Epithelial cell of proximal tubule (primary cell): Measurements from ENCODE around the gene PHACTR2. TPM values are rescaled to one million over a fixed set of nuclear protein-coding genes. Genes with fewer than 3 reads are reported as not detected.
A peak's percentile ranks its signal among the peaks of the same experiment; 100 is the strongest.

Source experiments
- DNase-seq: peaks from one replicate; pipeline ENCODE4 v3.0.0-alpha.2; 2011; ENCODE audit warnings: low read depth
- H3K4me3 ChIP-seq: 2 replicates; pipeline ENCODE4 v1.5.1; 2011; ENCODE audit warnings: low read depth, mild to moderate bottlenecking, low read length
- total RNA-seq: library from RNA; depleted of rRNA; stranded (reverse); fragments of >200 nt; gene quantifications from 2 replicates; pipeline ENCODE4 v1.2.3, GENCODE V29; 2015
- TF ChIP-seq, protein P1 (sequence below): conservative IDR thresholded peaks from 2 replicates; pipeline ENCODE4 v1.5.1; 2012; ENCODE audit warnings: low read depth, mild to moderate bottlenecking, low read length

PHACTR2 gene
- total RNA-seq, 1 donor from 2014 or later, result 13.8 TPM

DNA sequence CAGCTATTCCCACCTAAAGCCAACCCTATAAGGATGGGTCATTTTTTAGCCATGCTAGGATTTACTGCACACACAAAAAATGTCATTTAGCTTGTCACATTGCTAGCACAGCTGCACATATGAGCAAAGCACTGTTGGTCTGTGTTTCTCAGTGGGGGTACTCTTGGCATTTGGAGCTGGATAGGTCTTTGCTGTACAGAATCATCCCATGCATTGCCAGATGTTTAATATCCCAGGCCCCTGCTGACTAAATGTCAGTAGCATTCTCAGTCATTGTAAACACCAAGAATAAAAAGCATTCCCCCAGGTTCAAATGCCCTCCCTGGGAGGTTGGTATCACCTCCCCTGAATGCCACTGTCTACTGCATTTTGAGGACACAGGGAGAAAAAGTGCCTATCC, 150.8 kb downstream of the PHACTR2 start:
- DNase-seq, result no peak
- no peak overlapping the region for H3K4me3 ChIP-seq
- TF ChIP-seq, protein P1, sequence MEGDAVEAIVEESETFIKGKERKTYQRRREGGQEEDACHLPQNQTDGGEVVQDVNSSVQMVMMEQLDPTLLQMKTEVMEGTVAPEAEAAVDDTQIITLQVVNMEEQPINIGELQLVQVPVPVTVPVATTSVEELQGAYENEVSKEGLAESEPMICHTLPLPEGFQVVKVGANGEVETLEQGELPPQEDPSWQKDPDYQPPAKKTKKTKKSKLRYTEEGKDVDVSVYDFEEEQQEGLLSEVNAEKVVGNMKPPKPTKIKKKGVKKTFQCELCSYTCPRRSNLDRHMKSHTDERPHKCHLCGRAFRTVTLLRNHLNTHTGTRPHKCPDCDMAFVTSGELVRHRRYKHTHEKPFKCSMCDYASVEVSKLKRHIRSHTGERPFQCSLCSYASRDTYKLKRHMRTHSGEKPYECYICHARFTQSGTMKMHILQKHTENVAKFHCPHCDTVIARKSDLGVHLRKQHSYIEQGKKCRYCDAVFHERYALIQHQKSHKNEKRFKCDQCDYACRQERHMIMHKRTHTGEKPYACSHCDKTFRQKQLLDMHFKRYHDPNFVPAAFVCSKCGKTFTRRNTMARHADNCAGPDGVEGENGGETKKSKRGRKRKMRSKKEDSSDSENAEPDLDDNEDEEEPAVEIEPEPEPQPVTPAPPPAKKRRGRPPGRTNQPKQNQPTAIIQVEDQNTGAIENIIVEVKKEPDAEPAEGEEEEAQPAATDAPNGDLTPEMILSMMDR, result no peak

DNA sequence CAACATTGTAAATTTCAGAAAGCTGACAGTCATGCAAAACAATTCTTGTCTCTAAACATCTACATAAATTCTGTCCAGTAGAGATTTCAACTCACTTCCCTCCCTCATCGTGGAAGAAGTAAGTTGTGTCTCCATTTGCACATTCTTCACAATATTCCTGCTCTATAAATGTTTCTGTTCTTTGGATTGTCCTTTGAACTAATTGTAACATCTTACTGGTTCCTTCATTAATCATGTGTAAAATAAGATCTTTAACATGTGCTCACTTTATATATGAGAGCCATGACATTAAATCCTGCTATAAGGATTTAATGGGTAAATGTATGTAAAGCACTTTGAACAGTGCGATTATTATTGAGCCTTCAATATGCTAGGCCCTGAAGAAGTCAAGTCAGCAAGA, 158.4 kb downstream of the PHACTR2 start:
- TF ChIP-seq, protein P1, result no peak
- DNase-seq, result no peak
- H3K4me3 ChIP-seq, result no peak overlapping the region

DNA sequence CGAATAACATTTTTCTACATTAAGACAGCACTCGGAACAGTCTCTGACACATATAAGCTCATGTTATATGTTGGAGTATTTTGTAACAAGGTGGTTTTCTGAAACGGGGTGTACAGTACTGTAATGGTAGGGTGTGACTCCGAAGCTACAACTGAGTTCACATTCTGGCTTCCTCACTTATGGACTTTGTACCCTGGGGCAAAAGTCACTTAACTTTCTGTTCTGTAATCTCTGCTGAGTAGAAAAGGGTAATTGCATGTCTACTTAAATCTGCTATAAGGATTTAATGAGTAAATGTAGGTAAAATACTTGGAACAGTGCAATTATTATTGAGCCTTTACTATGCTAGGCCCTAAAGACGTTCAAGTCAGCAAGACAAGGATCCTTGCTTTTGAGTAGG, 160.6 kb downstream of the PHACTR2 start:
- TF ChIP-seq, protein P1, result no peak
- no peak overlapping the region for H3K4me3 ChIP-seq
- DNase-seq, result no peak

DNA sequence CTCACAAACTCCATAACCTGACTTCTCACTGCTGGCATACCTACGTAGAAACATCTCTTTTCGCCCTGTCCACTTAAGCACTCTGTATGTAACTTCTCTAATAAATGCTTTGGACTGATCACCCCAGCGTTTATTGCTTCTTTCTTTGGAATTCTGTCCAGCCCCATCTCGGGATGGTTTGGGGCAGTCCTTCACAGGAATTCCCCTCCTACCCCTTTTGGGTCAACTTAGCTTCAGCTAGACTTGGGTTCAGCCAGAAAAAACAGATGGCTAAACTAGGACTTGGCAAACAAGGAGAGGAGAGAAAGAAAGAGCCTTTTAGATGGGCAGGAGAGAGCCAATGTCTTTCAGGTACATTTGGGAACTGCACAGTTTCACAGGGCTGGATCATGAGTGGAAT, 161.4 kb downstream of the PHACTR2 start:
- no peak overlapping the region for H3K4me3 ChIP-seq
- no peak for DNase-seq
- TF ChIP-seq, protein P1, result no peak

DNA sequence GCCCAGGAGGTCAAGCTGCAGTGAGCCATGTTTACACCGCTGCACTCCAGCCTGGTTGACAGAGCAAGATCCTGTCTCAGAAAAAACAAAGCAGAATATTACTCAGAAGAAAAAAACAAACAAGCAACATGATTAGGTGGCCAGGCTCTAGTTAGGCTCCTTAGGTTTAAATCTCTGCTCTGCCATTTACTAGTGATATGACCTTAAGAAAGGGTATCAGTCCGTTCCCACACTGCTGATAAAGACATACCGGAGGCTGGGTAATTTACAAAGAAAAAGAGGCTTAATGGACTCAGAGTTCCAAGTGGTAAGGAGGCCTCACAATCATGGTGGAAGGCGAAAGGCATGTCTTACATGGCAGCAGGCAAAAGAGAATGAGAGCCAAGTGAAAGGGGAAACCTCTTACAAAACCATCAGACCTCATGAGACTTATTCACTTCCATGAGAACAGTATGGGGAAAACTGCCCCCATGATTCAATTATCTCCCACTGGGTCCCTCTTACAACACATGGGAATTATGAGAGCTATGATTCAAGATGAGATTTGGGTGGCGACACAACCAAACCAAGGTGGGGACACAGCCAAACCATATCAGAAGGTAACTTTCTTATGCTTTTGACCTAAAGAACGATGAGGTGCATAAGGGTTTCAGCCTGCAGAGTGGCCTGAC, 163.0 kb downstream of the PHACTR2 start:
- TF ChIP-seq, protein P1, result no peak
- no peak overlapping the region for H3K4me3 ChIP-seq
- DNase-seq, result no peak

DNA sequence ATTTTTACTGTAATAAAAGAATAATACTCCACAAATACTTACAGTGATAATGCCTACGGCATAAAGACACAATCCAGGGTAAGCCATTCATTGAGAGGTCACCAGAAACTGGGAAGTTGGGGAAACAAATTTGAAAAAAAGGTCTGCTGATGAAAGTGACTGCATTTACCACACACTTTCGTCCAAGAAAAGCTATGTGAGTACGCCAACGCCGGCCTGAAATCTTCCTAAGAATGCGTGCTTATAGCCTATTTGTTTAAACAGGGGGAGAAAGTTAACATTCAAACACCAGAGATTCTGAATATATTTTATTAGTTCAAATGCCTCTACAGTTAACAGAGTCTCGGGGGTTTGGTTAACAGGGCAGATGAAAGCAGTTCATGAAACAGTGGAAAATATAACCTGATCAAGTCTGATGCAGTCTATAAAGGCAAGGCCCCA, 164.7 kb downstream of the PHACTR2 start:
- TF ChIP-seq, protein P1, result no peak
- peak overlapping the region; percentile 95 for H3K4me3 ChIP-seq
- DNase-seq, result no peak
